ENCODE data around the gene NUDT16L1. TPM values are rescaled to one million over a fixed set of nuclear protein-coding genes. Genes with fewer than 3 reads are reported as not detected.

Gene NUDT16L1
- total RNA-seq, 4 donors from 2014 or later = 32.6 to 62.7 (median 54.3) TPM

DNA sequence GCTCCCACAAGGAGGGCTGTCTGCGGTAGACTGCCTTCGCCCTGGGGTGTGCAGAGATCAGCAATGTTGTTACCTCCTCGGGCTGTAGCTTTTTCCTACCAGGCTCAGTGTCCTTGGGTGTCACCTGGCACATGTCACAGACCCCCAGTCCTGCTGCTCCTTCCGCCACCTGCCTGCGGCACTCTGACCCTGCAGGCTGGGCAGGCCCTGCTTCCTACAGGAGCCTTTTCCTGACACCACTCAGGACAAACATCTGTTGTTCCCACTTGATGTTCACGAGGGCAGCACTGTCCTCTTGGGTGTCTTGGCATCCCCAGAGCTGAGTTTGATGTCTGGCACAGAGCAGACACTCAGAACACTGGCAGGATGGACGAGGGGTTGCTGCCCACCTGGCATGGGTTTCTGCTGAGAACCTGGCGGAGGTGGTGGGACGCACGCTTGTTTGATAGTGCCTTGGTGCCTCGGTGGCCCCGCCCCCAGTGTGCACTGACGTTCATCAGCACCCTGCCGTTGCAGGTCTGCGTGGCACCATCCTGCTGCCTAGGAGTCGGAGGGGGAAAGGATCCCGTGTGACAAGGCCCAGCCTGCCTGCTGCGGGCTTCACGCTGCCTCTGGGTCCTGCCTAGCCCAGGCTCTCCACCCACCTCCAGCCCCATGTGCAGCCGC, 26.7 kb upstream of the NUDT16L1 start:
- no peak for TF ChIP-seq POLR2A (IDR thresholded peaks at IDR 0.05)
- TF ChIP-seq CTCF (IDR thresholded peaks at IDR 0.05) = no peak
- TF ChIP-seq EP300 (IDR thresholded peaks at IDR 0.05; ENCODE audit: low read depth) = no peak
- TF ChIP-seq POLR2AphosphoS5 (IDR thresholded peaks at IDR 0.05) = no peak
- in situ Hi-C loops (cut with MboI; ENCODE audit: low pct_ligation_motif_present in 1 of 4, low pct_unique_long_range_greater_than_20kb in 1 of 4, low sequenced_read_pairs in 3 of 4) = no loop called here

GRCh38 chr16:4667203-4667963, 26.0 kb upstream of the NUDT16L1 start:
- TF ChIP-seq EP300 (IDR thresholded peaks at IDR 0.05; ENCODE audit: low read depth) (no peak), CTCF (IDR thresholded peaks at IDR 0.05) (no peak), POLR2AphosphoS5 (IDR thresholded peaks at IDR 0.05) (no peak), POLR2A (IDR thresholded peaks at IDR 0.05) (no peak)
- in situ Hi-C loops (cut with MboI; ENCODE audit: low pct_ligation_motif_present in 1 of 4, low pct_unique_long_range_greater_than_20kb in 1 of 4, low sequenced_read_pairs in 3 of 4) (no loop called here), intact Hi-C loops (cut with DNase I; ENCODE audit: low total_unique reads) (no loop called here)
- DNase-seq = no peak
- no peak overlapping the region for H3K4me3 ChIP-seq
- H3K4me1 ChIP-seq = peaks cover 9 to 32% (median 20%) of the 10 kb centered on the region in 4 donors
- no peaks in the 10 kb centered on the region for H3K27me3 ChIP-seq
- 60 to 94% methylated on average over 1 to 17 of the region's 20 CpGs for WGBS, 2 donors (ENCODE audit: low coverage in 1 of 2)
- no peaks in the 10 kb centered on the region for H3K9me3 ChIP-seq
- peaks cover 0 to 37% (median 6%) of the 10 kb centered on the region in 4 donors for H3K36me3 ChIP-seq
- H3K27ac ChIP-seq = no peak overlapping the region

More for the DNA sequence above, 26.7 kb upstream of the NUDT16L1 start:
- Histone ChIP-seq H3K36me3 (peaks cover 0 to 37% (median 6%) of the 10 kb centered on the region in 4 donors), H3K27ac (no peak overlapping the region), H3K4me1 (peaks cover 9 to 32% (median 20%) of the 10 kb centered on the region in 4 donors), H3K9me3 (no peaks in the 10 kb centered on the region), H3K27me3 (no peaks in the 10 kb centered on the region), H3K4me3 (no peak overlapping the region)
- WGBS, 2 donors (ENCODE audit: low coverage in 1 of 2) = 89% methylated on average over 19 of the region's 20 CpGs; no CpG with 5 or more reads in 1 of the 2 donors
- DNase-seq = no peak
- intact Hi-C loops (cut with DNase I; ENCODE audit: low total_unique reads) = no loop called here

DNA sequence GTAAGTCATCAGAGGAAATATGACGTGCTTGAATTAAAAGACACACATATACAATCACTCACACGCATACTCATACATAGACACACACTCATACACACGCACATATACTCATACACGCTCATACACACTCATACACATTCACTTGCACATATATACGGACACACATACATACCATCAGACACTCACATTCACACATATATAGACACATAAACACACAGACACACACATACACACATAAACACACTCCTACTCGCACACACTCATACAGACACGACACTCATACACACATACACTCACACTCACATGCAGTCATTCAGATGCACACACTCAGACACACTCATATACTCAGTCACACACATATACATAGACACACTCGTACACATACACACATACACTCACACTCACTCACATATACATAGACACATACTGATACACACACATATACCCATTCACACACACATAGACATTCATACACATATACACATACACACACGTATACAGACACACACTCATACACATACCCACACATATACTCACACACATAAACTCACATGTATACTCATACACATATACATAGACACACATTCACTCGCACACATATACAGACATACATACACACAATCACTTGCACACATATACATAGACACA, 24.9 kb upstream of the NUDT16L1 start:
- no peak for TF ChIP-seq POLR2A (IDR thresholded peaks at IDR 0.05)
- TF ChIP-seq POLR2AphosphoS5 (IDR thresholded peaks at IDR 0.05) = no peak
- TF ChIP-seq CTCF (IDR thresholded peaks at IDR 0.05) = no peak
- no peak for TF ChIP-seq EP300 (IDR thresholded peaks at IDR 0.05; ENCODE audit: low read depth)
- in situ Hi-C loops (cut with MboI; ENCODE audit: low pct_ligation_motif_present in 1 of 4, low pct_unique_long_range_greater_than_20kb in 1 of 4, low sequenced_read_pairs in 3 of 4) = no loop called here
- Histone ChIP-seq H3K4me1 (peaks cover 9 to 24% (median 18%) of the 10 kb centered on the region in 4 donors), H3K36me3 (peaks cover 0 to 37% (median 6%) of the 10 kb centered on the region in 4 donors), H3K27me3 (no peaks in the 10 kb centered on the region), H3K9me3 (no peaks in the 10 kb centered on the region), H3K4me3 (no peak overlapping the region), H3K27ac (no peak overlapping the region)
- DNase-seq = no peak
- 95 to 98% methylated on average over 10 of the region's 10 CpGs for WGBS, 2 donors (ENCODE audit: low coverage in 1 of 2)
- intact Hi-C loops (cut with DNase I; ENCODE audit: low total_unique reads) = no loop called here

Measured in transverse colon (tissue), 4 donors.